Measurements from ENCODE around the gene AXDND1.
"Not testable (repeated sequence)": the region's sequence is repeated elsewhere in the genome, so short reads cannot be mapped to it uniquely, and the experiment has no call there.

Gene AXDND1

DNA sequence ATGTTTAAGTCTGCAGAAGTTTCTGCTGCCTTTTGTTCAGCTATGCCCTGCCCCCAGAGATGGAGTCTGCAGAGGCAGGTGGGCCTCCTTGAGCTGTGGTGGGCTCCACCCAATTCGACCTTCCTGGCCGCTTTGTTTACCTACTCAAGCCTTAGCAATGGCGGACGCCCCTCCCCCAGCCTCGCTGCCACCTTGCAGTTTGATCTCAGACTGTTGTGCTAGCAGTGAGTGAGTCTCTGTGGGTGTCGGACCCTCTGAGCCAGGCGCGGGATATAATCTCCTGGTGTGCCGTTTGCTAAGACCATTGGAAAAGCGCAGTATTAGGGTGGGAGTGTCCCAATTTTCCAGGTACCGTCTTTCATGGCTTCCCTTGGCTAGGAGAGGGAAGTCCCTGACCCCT lies 99.9 kb downstream of the AXDND1 start:
- not testable (repeated sequence) for H3K27ac ChIP-seq (ENCODE audit: low read depth, low read length, severe bottlenecking); H3K4me1 ChIP-seq (ENCODE audit: control insufficient read depth, insufficient read depth, low read length, poor library complexity, severe bottlenecking); H3K36me3 ChIP-seq (ENCODE audit: control insufficient read depth, insufficient read depth, low read length); H3K9me3 ChIP-seq (ENCODE audit: control insufficient read depth, low read length); H3K4me3 ChIP-seq (ENCODE audit: extremely low read depth, insufficient read depth, low read length, poor library complexity, severe bottlenecking)
- 95 to 100% methylated on average over 2 to 7 of the region's 11 CpGs for WGBS, 2 experiments (ENCODE audit: insufficient coverage in 2 of 2)

DNA sequence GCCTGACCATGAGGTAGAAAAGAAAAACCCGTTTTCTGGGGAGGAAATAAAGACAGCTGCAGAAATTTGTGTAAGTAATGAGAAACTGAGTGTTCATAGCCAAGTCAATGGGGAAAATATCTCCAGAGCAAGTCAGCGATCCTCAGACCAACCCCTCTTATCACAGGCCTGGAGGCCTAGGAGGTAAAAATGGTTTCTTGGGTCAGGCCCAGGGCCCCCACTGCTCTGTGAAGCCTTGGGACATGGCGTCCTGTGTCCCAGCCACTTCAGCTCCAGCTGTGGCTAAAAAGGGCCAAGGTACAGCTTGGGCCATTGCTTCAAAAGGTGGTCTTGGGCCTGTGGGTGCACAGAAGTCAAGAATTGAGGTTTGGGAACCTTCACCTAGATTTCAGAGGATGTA lies 108.9 kb downstream of the AXDND1 start:
- Histone ChIP-seq H3K4me1 (ENCODE audit: control insufficient read depth, insufficient read depth, low read length, poor library complexity, severe bottlenecking) (no peaks in the 10 kb centered on the region), H3K36me3 (ENCODE audit: control insufficient read depth, insufficient read depth, low read length) (no peaks in the 10 kb centered on the region), H3K9me3 (ENCODE audit: control insufficient read depth, low read length) (peaks cover 27% of the 10 kb centered on the region), H3K4me3 (ENCODE audit: extremely low read depth, insufficient read depth, low read length, poor library complexity, severe bottlenecking) (no peak overlapping the region), H3K27ac (ENCODE audit: low read depth, low read length, severe bottlenecking) (no peak overlapping the region)
- 69 to 100% methylated on average over 1 to 2 of the region's 3 CpGs for WGBS, 2 experiments (ENCODE audit: insufficient coverage in 2 of 2)

DNA sequence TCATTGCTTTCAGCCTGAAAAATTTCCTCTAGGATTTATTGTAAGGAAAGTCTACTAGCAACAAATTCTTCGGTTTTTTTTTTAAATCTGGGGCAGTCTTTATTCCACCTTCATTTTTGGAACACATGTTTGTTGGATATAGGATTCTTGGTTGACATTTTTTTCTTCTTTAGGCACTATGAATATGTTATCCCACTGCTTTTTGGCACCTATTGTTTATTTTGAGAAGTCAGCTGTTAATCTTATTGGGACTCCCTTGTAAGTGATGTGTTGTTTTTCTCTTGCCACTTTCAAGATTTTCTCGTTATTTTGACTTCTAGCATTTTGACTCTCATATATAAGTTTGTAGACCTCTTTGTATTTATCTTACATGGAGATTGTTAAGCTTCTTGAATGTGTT lies 110.7 kb downstream of the AXDND1 start:
- WGBS, 2 experiments (ENCODE audit: insufficient coverage in 2 of 2) = no CpG with 5 or more reads among the region's 2 CpGs
- no peaks in the 10 kb centered on the region for H3K36me3 ChIP-seq (ENCODE audit: control insufficient read depth, insufficient read depth, low read length)
- H3K9me3 ChIP-seq (ENCODE audit: control insufficient read depth, low read length) = peaks cover 27% of the 10 kb centered on the region
- no peak overlapping the region for H3K27ac ChIP-seq (ENCODE audit: low read depth, low read length, severe bottlenecking)
- H3K4me1 ChIP-seq (ENCODE audit: control insufficient read depth, insufficient read depth, low read length, poor library complexity, severe bottlenecking) = no peaks in the 10 kb centered on the region
- no peak overlapping the region for H3K4me3 ChIP-seq (ENCODE audit: extremely low read depth, insufficient read depth, low read length, poor library complexity, severe bottlenecking)

DNA sequence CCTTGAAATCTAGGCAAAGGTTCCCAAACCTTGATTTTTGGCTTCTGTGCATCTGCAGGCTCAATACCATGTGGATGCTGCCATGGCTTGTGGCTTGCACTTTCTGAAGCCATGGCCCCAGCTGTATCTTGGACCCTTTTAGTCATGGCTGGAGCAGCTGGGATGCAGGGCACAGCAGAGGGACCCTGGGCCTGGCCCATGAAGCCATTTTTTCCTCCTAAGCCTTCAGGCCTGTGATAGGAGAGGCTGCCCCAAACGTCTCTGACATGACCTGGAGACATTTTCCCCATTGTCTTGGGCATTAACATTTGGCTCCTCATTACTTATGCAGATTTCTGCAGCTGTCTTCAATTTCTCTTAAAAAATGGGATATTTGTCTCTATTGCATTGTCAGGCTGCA lies 112.6 kb downstream of the AXDND1 start:
- no peaks in the 10 kb centered on the region for H3K4me1 ChIP-seq (ENCODE audit: control insufficient read depth, insufficient read depth, low read length, poor library complexity, severe bottlenecking)
- WGBS, 2 experiments (ENCODE audit: insufficient coverage in 2 of 2) = 40% methylated on average over 1 of the region's 1 CpG; no CpG with 5 or more reads in 1 of the 2 experiments
- H3K4me3 ChIP-seq (ENCODE audit: extremely low read depth, insufficient read depth, low read length, poor library complexity, severe bottlenecking) = no peak overlapping the region
- H3K36me3 ChIP-seq (ENCODE audit: control insufficient read depth, insufficient read depth, low read length) = no peaks in the 10 kb centered on the region
- no peak overlapping the region for H3K27ac ChIP-seq (ENCODE audit: low read depth, low read length, severe bottlenecking)
- H3K9me3 ChIP-seq (ENCODE audit: control insufficient read depth, low read length) = peaks cover 26% of the 10 kb centered on the region

DNA sequence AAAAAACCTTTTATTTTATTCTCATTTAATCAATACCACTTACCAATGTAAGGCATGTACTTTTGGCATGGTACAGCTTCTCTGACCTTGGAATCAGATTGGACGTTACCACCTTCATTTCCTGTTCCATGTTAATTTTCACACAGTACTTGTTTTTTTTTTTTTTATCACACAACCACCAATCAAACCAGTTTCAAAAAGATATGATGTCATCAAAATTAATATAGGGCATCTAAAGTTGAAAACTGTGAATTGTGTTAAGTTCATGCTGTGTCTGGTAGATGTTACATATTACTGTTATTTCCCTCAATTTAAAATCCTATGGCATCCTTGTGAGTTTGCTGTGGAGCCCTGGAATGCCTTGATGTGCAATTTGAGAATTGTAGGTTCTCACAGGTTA lies 124.8 kb downstream of the AXDND1 start:
- WGBS, 2 experiments (ENCODE audit: insufficient coverage in 2 of 2) = 60 to 100% methylated on average over 1 of the region's 1 CpG
- peaks cover 7% of the 10 kb centered on the region for H3K9me3 ChIP-seq (ENCODE audit: control insufficient read depth, low read length)
- no peaks in the 10 kb centered on the region for H3K4me1 ChIP-seq (ENCODE audit: control insufficient read depth, insufficient read depth, low read length, poor library complexity, severe bottlenecking)
- no peak overlapping the region for H3K4me3 ChIP-seq (ENCODE audit: extremely low read depth, insufficient read depth, low read length, poor library complexity, severe bottlenecking)
- H3K27ac ChIP-seq (ENCODE audit: low read depth, low read length, severe bottlenecking) = no peak overlapping the region
- H3K36me3 ChIP-seq (ENCODE audit: control insufficient read depth, insufficient read depth, low read length) = no peaks in the 10 kb centered on the region

DNA sequence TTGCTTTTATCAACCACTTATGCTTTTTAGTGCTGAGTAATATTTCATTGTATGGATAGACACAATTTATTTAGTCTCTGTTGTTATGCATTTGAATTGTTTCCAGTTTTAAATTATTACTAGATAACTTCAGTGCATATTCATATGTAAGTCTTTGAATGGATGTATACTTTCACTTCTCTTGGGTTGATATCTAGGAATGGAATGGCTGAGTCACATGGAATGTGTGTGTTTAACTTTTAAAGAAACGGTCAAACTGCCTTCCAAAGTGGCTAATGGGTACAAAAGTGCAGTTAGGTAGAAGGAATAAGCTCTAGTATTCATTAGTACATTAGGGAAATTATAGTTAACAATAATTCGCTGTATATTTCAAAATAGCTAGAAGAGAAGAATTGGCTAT lies 127.6 kb downstream of the AXDND1 start:
- Histone ChIP-seq H3K4me1 (ENCODE audit: control insufficient read depth, insufficient read depth, low read length, poor library complexity, severe bottlenecking) (no peaks in the 10 kb centered on the region), H3K4me3 (ENCODE audit: extremely low read depth, insufficient read depth, low read length, poor library complexity, severe bottlenecking) (no peak overlapping the region), H3K27ac (ENCODE audit: low read depth, low read length, severe bottlenecking) (no peak overlapping the region), H3K36me3 (ENCODE audit: control insufficient read depth, insufficient read depth, low read length) (no peaks in the 10 kb centered on the region), H3K9me3 (ENCODE audit: control insufficient read depth, low read length) (no peaks in the 10 kb centered on the region)
- WGBS, 2 experiments (ENCODE audit: insufficient coverage in 2 of 2) = no CpG with 5 or more reads among the region's 2 CpGs

DNA sequence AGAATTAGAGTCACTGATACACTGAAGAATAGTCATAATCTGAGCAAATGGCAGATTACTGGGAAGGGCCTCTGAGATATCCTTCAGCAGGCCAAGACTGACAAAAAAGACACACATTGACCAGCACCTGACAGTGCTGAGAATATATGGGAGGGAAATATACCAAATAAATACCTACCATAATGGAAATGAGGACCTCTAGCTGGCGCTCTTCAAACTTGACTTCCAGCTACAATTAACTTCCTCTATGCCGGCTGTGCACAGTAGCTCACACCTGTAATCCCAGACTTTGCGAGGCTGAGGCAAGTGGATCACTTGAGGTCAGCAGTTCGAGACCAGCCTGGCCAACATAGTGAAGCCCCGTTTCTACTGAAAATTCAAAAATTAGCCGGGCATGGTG lies 140.4 kb downstream of the AXDND1 start:
- no peak overlapping the region for H3K27ac ChIP-seq (ENCODE audit: low read depth, low read length, severe bottlenecking)
- WGBS, 2 experiments (ENCODE audit: insufficient coverage in 2 of 2) = 83 to 88% methylated on average over 6 of the region's 6 CpGs
- H3K9me3 ChIP-seq (ENCODE audit: control insufficient read depth, low read length) = no peaks in the 10 kb centered on the region
- no peaks in the 10 kb centered on the region for H3K36me3 ChIP-seq (ENCODE audit: control insufficient read depth, insufficient read depth, low read length)
- no peak overlapping the region for H3K4me3 ChIP-seq (ENCODE audit: extremely low read depth, insufficient read depth, low read length, poor library complexity, severe bottlenecking)
- no peaks in the 10 kb centered on the region for H3K4me1 ChIP-seq (ENCODE audit: control insufficient read depth, insufficient read depth, low read length, poor library complexity, severe bottlenecking)

DNA sequence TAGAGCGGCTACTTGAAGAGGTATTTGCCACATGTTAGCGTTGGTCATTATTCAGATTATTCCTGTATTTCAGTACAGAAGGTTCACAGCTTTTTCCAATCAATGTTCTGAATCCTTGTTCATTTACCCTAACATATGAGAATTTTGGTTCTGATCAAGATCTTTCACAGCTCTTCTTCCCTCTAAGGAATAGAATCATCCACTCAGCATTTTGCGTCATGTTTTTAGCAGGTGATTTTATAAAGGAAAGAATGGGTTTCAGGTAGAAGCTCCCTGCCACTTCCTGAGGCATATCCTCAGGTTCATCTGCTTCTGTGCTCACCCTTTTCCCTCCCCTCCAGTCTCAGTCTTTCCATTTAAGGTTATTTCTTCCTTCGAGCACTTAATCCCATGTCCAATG lies 143.6 kb downstream of the AXDND1 start:
- H3K4me3 ChIP-seq (ENCODE audit: extremely low read depth, insufficient read depth, low read length, poor library complexity, severe bottlenecking) = no peak overlapping the region
- 0% methylated on average over 1 of the region's 4 CpGs for WGBS, 2 experiments (ENCODE audit: insufficient coverage in 2 of 2)
- no peaks in the 10 kb centered on the region for H3K9me3 ChIP-seq (ENCODE audit: control insufficient read depth, low read length)
- H3K36me3 ChIP-seq (ENCODE audit: control insufficient read depth, insufficient read depth, low read length) = no peaks in the 10 kb centered on the region
- H3K27ac ChIP-seq (ENCODE audit: low read depth, low read length, severe bottlenecking) = no peak overlapping the region
- no peaks in the 10 kb centered on the region for H3K4me1 ChIP-seq (ENCODE audit: control insufficient read depth, insufficient read depth, low read length, poor library complexity, severe bottlenecking)

DNA sequence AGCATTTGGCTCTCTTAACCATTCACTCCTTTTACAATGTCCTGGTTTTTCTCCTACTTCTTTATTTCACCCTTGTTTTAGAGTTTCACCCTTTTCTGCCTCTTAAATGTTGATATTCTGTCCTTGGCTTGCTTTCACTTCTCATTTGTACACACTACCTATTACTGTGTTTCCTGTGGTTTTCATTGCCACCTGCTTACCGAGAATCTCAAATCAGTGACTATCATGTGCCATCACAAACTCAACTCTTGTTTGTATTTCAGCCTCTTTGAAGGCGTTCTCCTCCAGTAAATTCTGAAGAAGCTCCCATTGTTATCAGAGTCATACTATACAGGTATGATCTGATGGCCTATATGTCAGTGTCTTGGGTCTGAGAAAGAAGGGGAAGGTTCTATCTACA lies 144.3 kb downstream of the AXDND1 start:
- Histone ChIP-seq H3K9me3 (ENCODE audit: control insufficient read depth, low read length) (no peaks in the 10 kb centered on the region), H3K27ac (ENCODE audit: low read depth, low read length, severe bottlenecking) (no peak overlapping the region), H3K4me1 (ENCODE audit: control insufficient read depth, insufficient read depth, low read length, poor library complexity, severe bottlenecking) (no peaks in the 10 kb centered on the region), H3K4me3 (ENCODE audit: extremely low read depth, insufficient read depth, low read length, poor library complexity, severe bottlenecking) (no peak overlapping the region), H3K36me3 (ENCODE audit: control insufficient read depth, insufficient read depth, low read length) (no peaks in the 10 kb centered on the region)
- 71% methylated on average over 1 of the region's 2 CpGs; no CpG with 5 or more reads in 1 of the 2 experiments for WGBS, 2 experiments (ENCODE audit: insufficient coverage in 2 of 2)

DNA sequence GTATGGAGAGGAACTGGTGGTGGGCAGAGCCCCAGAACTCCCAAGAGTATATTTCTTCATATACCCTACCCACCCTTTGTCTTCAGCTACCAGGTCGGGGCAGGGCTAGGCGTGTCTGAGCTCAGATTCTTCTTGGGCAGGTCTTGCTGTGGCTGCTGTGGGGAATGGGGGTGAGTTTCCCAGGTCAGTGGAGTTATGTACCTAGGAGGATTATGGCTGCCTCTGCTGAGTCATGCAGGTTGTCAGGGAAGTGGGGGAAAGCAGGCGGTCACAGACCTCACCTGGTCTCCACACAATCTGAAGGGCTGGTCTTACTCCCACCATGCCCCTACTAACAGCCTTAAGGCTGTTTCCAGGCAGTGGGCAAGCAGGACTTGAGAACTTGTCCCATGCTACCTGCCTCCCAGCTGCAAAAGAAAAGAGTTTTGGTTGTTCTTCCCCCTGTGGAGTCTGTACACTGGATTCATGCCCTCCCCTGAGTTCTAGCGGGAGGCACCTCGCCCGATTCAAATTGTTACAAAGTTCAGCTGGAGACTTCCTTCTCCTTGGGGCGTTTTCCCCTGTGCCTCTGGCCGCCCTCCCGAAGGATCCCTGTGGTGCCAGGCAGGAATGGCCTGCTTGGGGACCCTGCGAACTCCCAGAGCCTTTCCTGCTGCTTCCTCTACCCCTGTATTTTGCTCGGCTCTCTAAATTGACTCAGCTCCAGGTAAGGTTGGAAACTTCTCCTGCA lies 151.4 kb downstream of the AXDND1 start:
- WGBS, 2 experiments (ENCODE audit: insufficient coverage in 2 of 2) = 73 to 85% methylated on average over 6 to 9 of the region's 11 CpGs
- Histone ChIP-seq H3K27ac (ENCODE audit: low read depth, low read length, severe bottlenecking) (no peak overlapping the region), H3K36me3 (ENCODE audit: control insufficient read depth, insufficient read depth, low read length) (no peaks in the 10 kb centered on the region), H3K4me3 (ENCODE audit: extremely low read depth, insufficient read depth, low read length, poor library complexity, severe bottlenecking) (no peak overlapping the region), H3K9me3 (ENCODE audit: control insufficient read depth, low read length) (no peaks in the 10 kb centered on the region), H3K4me1 (ENCODE audit: control insufficient read depth, insufficient read depth, low read length, poor library complexity, severe bottlenecking) (no peaks in the 10 kb centered on the region)

DNA sequence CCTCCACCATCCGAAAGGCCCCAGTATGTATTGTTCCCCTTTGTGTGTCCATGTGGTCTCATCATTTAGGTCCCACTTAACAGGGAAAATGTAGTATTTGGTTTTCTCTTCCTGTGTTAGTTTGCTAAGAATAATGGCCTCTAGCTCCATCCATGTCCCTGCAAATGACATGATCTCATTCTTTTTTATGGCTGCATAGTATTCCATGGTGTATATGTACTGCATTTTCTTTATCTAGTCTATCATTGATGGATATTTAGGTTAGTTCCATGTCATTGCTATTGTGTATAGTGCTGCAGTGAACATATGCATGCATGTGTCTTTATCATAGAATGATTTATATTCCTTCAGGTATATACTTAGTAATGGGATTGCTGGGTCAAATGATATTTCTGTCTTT lies 152.8 kb downstream of the AXDND1 start:
- not testable (repeated sequence) for H3K4me3 ChIP-seq (ENCODE audit: extremely low read depth, insufficient read depth, low read length, poor library complexity, severe bottlenecking); H3K27ac ChIP-seq (ENCODE audit: low read depth, low read length, severe bottlenecking); H3K9me3 ChIP-seq (ENCODE audit: control insufficient read depth, low read length); H3K4me1 ChIP-seq (ENCODE audit: control insufficient read depth, insufficient read depth, low read length, poor library complexity, severe bottlenecking); H3K36me3 ChIP-seq (ENCODE audit: control insufficient read depth, insufficient read depth, low read length)
- WGBS, 2 experiments (ENCODE audit: insufficient coverage in 2 of 2) = no CpG with 5 or more reads among the region's 1 CpG

Measured in mesodermal cell (in vitro differentiated cells).